GM18873 (cell line): ENCODE data around the gene ZSWIM6.

Experiments used
- ATAC-seq: cut with Tn5 transposase; IDR thresholded peaks from one replicate; pipeline ENCODE4 v1.9.1; 2021; ENCODE audit warnings: mild to moderate bottlenecking, moderate library complexity, moderate number of reproducible peaks; ENCODE audit not compliant: unreplicated experiment, low FRiP score

Gene ZSWIM6

DNA sequence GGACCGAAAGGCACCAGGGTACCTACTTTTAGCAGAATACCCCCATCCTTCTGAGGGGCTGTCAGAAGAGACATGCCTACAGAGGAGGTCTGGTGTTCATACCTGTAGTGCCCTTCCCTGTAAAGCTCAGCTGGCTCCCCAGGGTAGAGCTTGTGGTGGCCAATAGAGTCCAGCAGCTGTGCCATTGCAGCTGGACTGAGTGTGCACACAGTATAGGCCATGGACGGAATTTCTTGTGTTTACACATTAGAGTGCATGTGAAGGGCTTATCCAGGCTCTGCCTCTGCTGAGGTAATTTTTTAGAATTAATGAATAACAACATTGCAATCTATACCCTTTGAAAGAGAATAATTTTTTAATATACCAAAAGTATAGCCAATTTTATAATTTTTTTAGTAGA is 191.0 kb downstream of the ZSWIM6 start:
- ATAC-seq, result no peak

DNA sequence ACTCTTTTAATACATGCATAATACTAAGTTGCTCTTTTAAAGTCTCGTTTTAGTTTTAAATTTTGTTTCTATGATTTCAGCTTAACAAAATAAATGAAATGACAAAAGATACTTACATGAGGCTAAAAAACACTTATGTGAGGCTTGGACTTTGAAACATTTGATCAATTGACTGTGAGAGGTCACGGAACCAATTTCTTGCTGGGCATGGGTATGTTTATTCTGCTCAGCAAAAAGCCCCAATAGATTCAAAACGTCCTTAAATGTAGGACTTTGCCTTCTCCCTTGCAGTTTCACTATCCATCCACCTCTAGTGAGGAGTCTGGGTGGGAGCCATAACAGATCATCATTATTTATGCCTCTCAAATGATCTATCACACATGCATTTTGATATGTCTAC is 191.9 kb downstream of the ZSWIM6 start:
- no peak for ATAC-seq

DNA sequence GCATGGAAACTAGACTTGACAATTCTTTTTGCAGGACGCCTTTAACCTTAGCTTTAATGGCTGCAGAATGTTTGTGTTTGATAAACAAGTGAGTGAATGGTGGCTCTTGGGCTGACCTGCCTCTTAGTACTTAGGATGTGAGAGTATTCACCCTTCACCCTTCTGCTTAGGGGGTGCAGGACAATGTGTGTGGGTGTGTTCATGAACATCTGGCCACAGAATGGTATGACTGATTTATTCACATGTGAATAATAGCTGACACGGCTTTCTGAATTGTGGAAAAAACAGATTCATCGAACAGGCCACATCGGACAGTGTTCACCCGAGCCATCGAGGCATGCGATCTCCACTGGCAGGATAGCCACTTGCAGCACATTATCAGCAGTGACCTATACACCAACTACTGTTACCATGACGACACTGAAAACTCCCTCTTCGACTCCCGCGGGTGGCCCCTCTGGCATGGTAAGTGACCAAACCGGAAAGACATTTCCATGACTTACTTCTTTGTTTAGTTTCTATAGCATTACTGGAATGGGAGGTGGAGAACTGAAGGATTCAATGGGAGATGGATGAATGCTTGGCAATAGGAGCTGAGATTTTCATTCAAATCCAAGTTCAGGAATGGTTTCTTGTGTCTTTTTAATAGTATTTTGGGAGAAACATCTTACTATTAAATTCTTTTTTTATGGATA is 193.6 kb downstream of the ZSWIM6 start:
- ATAC-seq, result no peak

DNA sequence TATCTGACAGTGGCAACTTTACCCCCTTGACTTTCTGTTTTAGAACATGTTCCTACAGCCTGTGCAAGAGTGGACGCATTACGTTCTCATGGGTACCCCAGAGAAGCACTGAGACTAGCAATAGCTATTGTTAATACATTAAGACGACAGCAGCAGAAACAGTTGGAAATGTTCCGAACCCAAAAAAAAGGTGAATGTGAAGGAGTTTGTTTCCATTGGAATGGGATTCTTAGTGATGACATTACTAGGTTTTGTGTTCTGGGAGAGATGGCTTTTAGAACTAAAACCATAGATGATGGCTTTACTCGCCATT is 194.1 kb downstream of the ZSWIM6 start:
- ATAC-seq, result no peak

DNA sequence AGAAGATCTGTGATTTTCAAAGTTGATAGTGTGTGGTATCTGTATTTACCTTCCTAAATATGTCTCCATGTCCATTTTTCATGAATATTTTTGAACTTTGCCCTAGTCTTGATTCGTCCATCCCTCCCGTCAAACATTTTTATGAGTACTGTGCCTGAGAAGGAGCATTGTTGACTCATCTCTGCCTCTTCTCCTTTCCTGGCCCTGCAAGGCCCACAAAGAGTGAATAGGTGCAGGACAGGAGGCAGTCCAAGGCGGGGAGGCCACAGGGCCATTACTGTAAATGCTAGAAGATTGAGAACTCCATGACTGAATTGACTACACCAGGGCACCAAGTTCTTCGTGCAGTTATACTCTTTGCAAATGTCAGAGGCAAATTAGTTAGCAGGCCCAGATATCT is 200.9 kb downstream of the ZSWIM6 start:
- ATAC-seq, result no peak

DNA sequence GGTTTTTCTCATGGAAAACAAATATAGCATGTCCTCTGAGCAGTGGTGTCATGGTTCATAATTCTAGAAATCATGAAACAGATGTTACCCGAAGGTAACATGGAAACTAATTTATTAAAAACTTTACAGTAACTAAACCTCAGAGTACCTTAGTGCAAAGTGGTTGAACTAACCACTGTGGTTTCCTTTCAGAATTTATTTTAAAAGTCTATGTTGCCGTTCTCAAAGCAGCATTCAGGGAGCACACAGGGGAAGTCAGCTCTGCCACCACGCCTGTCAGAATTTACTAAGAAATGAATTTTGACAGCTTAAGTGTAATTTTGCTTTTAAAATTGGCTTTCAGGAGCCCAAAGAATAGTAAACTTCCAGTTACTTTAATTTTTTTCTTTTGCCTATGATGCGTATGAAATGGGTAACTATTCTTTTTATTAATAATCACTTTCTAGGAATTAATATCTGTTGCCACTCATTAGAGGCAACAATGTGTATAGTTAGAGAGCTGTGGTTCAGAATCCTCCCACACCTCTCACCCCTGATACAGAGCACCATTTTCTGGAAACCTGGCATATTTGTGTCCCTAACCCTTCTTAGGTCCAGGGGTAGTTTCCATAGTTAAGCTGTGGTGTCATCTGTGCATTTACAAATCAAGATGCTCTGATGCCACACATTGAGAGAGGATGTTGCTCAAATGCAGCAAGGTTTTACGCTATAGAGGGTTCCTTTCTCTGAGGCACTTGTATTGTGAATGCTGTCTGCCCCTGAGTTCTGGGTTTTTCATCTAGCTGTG is 202.6 kb downstream of the ZSWIM6 start:
- ATAC-seq, result peak; percentile 92

DNA sequence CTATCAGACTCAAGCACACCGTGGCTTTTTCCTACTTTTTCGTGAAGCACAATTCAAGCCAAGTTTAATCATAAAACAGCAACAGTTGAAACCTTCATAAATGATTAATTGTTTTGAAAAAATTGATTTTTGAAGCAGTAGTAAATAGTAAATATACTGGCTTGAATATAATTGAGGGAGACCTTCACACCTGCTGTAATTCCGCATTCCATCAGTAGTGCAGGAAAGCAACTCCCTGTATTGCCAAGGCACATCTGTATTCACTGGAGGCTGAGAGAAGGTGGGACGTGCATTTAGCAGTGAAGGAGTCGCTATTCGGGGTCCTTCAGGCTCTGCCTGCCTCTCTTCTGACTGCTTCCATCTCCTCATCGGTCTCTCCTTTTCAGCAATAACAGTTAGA is 203.8 kb downstream of the ZSWIM6 start:
- no peak for ATAC-seq

DNA sequence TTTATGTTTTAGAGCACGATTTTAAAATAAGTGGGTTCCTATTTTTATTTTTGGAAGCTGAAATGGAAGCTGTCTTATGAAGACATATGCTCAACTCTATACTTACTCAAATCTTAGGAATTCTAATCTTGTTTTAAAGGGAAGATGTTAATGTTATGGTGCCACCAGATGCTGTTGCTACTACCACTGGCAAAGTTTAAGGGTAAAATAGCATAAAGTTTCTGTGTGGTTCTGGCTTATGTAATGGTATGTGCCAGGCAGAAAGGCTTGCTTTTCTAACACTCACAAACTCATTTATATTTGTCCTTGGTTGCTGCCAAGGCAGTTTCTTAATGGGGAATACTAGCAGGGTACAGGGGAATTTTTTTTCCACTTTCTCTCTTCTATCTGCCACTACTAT is 204.9 kb downstream of the ZSWIM6 start:
- ATAC-seq, result no peak

DNA sequence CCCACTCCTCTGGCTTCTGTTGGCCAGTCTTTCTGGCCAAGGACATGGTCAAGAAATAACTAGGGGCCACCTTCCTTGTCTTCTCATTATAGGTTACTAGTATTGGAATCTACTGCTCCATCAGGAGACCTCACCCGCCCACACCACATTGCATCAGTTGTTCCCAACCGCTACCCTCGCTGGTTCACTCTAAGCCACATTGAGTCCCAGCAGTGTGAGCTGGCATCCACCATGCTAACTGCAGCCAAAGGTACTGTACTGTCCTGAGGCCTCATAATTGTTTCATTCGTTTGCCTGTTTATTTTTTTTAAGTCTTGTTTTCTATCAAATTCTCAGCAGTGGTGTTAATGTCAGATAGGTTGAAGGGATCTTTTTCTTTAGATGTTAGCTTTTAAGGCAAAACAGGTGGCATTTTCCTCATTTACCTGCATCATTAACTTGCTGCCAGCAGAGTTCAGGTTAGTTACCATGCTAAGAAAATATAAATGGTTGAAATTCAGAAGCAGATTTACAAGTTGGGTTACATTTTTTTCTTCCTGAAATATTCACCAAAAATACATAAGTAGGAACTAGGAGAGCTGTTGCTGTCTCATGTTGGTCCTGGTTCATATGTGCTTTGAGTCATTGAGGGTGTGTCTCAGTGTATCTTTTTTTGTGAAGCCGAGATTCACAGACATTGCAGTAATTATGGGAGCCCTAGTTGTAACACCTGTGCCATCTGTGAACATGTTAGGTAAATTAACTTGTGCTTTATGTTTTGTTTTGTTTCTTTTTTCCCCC is 206.9 kb downstream of the ZSWIM6 start:
- ATAC-seq, result no peak

DNA sequence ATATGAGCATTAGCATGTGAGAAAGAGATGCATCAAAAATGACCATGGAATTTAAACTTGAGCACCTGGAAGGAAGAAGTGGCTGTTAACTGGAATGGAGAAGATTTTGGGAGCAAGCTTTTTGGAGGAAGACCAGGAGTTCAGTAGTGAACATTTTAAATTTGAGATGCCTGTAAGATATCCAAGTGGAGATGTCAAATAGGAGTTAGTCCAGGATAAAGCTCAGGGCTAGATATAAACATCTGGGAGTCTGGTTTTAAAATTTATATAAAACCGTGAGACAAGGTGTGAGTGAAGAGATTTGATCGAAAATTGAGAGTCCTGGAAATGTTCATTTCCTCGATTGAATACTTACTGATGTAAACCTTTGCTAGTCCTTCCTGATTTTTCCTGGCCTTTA is 217.5 kb downstream of the ZSWIM6 start:
- ATAC-seq, result no peak

DNA sequence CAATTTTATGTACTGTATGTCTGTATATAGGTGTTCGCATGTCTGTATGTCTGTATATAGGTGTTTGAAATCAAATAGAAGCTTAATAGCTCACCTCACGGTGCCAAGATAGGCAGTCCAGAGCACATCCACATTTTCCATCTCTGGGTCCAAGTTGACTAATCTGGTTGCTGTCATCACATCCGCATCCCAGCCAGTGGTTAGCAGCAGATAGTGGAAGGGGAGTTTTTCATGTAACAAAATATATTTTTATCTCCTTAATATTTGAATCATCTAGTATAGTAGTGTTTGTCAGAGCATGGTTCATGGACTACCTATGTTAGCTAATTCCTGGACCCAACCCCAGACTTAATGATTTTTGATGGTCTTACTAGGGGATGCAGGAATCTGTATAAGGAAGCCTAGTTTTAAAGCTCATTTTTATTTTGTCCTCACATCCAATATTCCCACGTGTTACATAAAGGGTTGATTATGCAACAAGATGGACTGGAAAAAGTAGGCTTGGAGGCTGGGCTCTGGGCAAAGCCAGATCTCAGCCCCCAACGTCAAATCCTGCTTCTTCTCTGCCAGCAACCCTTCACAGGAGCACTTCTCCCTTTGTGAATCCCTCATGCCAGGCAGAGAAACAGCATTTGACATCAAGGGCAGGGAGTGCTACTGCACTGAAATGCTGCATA is 219.7 kb downstream of the ZSWIM6 start:
- no peak for ATAC-seq

DNA sequence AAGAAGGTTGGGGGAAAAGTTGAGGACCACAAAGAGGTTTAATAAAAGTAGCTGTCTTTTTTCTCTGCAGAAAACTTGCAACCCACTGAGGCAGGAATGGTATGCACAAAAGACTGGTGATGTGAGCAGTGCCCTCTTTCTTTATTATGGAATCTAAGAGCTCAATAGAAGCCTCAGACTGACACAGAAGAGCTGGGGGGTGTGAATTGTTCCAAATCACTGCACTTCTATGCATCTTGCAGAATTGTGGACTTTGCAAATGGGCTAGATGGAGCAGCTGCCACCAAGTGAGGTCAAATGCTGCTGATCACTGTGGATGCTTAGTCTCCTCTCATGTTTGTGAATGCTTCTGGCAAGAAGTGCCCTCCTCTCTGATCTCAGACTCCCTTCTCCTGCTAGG is 227.1 kb downstream of the ZSWIM6 start:
- no peak for ATAC-seq

DNA sequence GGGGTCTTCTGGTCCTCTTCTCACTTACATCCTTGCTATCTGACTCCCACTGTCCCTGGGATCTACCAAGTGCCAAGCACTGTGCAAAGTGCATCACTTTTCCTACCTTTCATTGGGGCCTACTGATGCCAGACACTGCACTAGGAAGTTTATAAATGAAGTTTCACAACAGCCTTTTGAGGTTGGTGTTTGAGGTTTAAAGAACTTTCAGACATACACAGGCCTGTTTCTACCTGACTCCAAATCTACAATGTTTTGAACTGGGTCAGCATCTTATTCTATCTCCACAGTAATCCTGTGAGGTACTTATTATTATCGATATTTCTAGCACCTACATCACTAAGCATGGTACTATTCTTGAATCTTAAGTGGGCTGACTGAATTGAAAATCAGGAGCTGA is 227.7 kb downstream of the ZSWIM6 start:
- ATAC-seq, result no peak

DNA sequence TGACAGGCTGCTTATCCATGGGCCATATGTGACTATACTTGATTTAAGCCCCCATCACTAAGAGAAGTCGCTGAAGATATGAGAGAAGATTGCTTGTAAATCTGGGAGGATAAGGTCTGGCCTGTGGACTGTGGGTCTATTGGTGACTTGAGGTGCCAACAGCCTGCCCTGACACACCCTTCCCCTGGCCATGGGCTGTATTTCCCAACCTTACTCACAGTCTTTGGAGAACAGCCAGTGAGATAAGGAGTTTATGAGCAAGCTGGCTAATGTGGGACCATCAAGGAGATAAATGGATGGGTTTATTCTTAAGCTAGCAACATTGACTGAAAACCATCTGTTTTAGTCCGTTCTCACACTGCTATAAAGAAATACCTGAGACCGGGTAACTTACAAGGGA is 231.3 kb downstream of the ZSWIM6 start:
- no peak for ATAC-seq

DNA sequence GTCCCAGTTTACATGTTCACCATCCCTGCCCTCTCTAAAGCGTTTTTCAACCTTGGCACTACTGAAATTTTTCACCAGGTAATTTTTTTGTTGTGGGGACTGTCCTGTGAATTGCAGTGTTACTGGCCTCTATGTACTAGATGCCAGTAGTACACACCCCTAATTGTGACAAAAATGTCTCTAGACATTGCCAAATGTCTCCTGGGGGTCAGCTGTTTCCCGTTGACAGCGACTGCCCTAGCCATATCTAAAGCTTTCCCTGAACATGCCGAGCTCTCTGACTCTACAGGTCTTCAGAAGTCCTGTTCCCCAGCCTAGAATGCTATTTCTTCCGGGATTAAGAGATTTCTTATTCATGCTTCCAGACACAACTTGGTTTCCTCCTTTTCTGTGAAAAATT is 235.3 kb downstream of the ZSWIM6 start:
- no peak for ATAC-seq

DNA sequence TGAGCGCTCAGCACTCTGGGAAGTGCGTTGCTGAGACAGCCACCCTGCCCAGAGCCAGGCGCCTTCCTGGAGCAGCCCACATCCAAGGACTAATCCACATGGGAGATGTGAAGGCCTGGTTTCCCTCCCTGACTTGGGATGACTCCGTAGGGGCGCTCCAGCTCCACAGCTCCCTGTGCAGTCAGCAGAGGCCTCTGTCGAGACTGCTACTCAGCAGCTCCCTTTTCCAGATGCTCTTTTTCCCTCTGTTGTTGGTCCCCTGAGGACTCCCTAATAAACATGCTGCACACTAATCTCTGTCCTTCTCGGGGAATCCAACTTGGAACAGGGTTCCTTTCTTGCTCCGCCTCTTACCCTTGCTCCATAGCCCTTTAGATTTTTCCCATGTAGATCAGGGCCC is 237.3 kb downstream of the ZSWIM6 start:
- no peak for ATAC-seq

DNA sequence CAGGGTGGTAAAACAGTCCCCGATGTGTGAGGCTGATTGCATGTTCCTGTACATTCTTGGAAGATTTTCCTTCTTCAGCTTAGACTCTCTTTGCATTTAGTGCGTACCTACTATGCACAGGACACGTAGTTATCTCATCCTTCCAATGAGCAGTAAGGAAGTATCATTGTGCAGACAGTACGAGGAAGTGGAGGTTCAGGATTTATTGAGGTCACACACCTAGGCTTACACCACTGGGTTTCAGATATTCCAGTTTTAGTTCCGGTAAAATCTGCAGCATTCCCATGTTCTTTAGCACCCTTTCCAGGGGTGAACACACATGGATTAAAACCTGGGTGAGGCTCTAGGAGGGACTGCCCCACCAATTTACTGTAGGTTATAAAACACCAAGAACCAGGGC is 238.7 kb downstream of the ZSWIM6 start:
- ATAC-seq, result no peak

DNA sequence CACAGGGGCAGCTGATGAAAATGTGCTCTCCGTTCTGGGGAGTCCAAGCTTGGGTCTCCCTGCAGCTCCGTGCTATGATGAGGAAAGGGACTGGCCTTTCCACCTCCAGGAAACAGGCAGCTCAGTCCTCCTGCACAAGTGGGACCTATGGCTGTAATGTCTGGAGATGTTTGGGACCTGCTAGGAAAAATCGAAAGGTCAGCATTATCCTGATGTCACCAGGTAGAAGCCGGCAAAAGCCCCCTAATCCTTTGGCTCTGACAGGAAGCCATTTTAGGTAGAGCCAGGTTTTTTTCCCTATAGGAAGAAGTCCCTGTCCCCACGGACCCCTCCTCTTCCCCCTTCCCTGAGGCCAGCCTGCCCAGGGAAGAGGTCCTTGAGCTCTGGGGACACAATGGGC is 240.9 kb downstream of the ZSWIM6 start:
- ATAC-seq, result no peak

DNA sequence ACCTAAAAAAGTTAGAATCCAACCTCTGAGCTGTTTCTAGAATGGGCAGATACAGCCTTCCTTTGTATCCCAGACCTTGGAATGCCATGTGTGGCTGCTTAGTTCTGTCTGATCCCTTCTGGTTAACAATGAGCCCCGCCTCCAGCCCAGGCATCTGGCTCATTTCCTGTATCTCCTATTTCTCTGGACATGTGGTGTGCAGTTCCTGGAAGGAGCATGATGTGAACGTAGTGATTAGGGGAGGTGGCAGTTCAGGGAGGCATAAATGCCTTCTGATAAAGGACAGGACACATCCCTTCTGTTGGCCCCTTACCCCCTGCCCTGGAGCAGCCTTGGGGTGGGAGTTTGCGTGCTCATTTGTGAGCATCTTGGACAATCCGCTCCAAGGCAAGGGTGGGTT is 243.0 kb downstream of the ZSWIM6 start:
- no peak for ATAC-seq

DNA sequence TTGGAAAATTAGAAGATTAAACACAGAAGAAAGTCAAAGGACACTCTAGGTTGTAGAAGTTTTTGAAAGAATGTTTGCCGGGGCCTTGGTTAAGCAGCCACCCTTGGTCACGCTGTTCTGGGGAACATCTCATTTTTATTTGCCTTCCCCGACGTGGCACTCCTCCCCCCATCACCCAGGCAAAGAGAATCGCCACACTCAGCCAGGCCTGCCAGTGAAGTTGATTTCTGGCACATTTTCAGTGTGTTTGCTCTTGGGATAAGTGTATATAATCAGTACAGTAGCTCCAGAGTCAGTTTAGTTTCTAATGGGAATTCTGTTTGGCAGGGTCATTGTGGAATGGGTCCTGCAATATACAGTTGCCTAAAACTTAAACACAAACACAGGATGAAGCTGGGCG is 243.5 kb downstream of the ZSWIM6 start:
- ATAC-seq, result no peak

DNA sequence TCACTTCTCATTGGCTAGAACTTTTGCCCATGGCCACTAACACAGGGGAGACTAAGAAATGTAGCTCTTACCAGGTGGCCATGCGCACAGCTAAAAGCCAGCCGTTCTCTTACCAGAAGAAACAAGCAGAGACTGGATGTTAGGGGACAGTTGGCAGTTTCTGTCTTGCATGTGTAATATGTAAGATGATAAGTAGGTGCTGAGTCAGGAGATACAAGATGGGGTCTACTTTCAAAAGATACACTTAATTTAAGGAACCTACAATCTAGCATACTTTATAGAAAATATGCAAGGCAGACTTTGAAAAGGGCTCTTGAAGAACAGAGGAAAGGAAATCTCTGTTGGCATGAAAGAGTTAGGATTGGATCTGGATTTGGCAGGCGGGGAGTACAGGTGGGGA is 244.5 kb downstream of the ZSWIM6 start:
- no peak for ATAC-seq
